ENCODE measurements around the gene GPC4.

DNA sequence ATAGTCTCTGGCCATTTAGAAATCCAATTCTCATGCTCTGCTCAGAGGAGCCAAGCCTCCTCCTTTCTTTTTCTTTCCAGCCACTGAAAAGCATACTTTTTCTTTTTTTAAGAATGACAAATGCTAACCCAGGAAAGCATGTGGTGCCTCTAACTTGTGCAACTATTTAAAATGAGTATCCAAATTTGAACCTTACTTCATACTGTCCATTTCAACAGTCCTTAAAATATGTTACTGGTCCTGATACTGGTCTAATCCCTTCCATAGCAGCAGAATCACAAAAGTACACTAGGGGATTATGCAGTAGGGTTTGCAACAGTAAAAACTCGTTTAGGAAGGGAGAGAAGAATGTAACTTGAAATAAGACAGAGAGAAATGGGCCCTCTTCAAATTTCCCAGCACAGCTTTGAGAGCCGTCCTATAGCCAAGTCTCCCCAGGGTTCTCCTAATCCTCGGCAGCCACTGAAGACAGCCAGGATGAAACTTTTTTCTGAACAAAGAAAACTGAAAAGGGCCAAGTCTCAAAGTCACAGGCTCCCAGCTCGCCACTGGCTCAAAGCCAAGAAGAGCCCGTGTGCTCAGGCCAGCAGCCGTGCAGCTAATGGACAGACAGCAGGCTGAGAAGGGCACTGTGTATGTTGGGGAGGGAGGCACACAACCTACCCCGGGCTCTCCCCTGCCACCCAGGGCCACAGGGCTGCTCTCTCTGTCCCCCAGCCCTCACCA is 39.5 kb downstream of the GPC4 start:
- TF ChIP-seq, protein P1, sequence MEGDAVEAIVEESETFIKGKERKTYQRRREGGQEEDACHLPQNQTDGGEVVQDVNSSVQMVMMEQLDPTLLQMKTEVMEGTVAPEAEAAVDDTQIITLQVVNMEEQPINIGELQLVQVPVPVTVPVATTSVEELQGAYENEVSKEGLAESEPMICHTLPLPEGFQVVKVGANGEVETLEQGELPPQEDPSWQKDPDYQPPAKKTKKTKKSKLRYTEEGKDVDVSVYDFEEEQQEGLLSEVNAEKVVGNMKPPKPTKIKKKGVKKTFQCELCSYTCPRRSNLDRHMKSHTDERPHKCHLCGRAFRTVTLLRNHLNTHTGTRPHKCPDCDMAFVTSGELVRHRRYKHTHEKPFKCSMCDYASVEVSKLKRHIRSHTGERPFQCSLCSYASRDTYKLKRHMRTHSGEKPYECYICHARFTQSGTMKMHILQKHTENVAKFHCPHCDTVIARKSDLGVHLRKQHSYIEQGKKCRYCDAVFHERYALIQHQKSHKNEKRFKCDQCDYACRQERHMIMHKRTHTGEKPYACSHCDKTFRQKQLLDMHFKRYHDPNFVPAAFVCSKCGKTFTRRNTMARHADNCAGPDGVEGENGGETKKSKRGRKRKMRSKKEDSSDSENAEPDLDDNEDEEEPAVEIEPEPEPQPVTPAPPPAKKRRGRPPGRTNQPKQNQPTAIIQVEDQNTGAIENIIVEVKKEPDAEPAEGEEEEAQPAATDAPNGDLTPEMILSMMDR (IDR thresholded peaks at IDR 0.05; ENCODE audit: poor library complexity, severe bottlenecking), result no peak
- TF ChIP-seq MXI1 (conservative IDR thresholded peaks at IDR 0.05; ENCODE audit: poor library complexity, severe bottlenecking) (no peak), POLR2AphosphoS5 (IDR thresholded peaks at IDR 0.05) (no peak), EZH2 (IDR thresholded peaks at IDR 0.05; ENCODE audit: borderline replicate concordance, insufficient read depth, low read length, poor library complexity, severe bottlenecking) (no peak)
